Stomach (tissue), 4 donors: Measurements from ENCODE around the gene GSPT1.

Experiments
- CTCF ChIP-seq, 7 experiments: fragments of 450-650 bp in 4 of 7; fragments of 200-600 bp in 3 of 7; sonication (generic) in 3 of 7; IDR thresholded peaks; one replicate each; pipeline ENCODE4 v1.5.1; 2016 to 2019; ENCODE audit warnings: antibody characterized with exemption in 7 of 7, control low read depth in 2 of 7, mild to moderate bottlenecking in 1 of 7
- EP300 ChIP-seq: sonication (generic); formaldehyde crosslinking; IDR thresholded peaks from one replicate; pipeline ENCODE4 v1.6.1; 2017; ENCODE audit warnings: antibody characterized with exemption
- POLR2A ChIP-seq, 4 donors: fragments of 450-650 bp; IDR thresholded peaks; one replicate each; pipeline ENCODE4 v1.6.1; 2016; ENCODE audit warnings: antibody characterized with exemption in 4 of 4, control low read depth in 2 of 4, mild to moderate bottlenecking in 1 of 4, moderate library complexity in 1 of 4
- POLR2AphosphoS5 ChIP-seq, 3 donors: sonication (generic); formaldehyde crosslinking; IDR thresholded peaks; one replicate each; pipeline ENCODE4 v1.6.1; 2016; ENCODE audit warnings: antibody characterized with exemption in 3 of 3

- TF ChIP-seq POLR2AphosphoS5 (IDR thresholded peaks at IDR 0.05) (no peak), CTCF (IDR thresholded peaks at IDR 0.05) (no peak), EP300 (no peak), POLR2A (IDR thresholded peaks at IDR 0.05) (no peak)
Measured at GRCh38 chr16:11875721-11876120, 40.0 kb downstream of the GSPT1 start.
